ENCODE data around the gene FRMD4A.

Gene FRMD4A

DNA sequence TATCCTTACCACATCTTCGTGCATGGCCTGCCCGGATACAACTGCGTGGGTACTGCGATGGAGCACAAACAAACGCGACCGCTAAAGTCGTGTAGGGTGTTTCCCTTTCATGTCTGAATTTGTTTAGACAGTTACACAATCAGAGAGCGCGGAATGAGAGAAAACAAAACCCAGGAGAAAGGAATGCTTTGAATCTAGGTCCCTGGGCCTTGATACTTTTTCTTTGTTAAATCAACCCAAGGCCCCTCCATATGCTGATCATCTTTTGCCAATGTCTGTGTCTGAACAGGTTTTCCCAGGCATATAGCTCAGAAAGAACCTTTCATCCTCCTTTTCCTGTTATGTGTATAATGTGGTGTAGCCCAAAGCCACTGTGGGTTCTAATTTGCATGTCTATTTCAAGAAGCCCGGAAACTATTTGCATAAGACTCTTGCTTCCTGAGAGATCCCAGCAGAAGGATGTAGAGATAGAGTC, 145.8 kb downstream of the FRMD4A start:
- FAIRE-seq, result no peak

DNA sequence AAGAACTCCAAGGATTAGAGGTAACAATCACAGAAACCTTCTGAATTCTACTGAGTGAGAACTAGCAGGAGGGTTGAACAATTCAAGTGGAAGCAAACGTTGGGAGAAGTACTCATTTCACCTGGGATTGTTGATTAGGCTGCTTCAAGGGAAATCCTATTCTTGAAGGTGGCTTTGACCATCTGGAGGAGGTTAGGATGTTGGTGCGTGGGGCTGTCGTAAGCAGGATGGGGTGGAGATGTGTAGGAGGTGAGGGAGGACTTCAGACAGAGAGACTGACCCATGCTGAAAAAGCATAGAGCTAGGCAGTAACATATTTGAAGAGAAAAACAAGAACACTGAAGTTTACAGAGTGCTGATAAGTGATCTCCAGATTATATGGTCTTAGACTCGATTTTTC, 147.9 kb downstream of the FRMD4A start:
- FAIRE-seq, result no peak

DNA sequence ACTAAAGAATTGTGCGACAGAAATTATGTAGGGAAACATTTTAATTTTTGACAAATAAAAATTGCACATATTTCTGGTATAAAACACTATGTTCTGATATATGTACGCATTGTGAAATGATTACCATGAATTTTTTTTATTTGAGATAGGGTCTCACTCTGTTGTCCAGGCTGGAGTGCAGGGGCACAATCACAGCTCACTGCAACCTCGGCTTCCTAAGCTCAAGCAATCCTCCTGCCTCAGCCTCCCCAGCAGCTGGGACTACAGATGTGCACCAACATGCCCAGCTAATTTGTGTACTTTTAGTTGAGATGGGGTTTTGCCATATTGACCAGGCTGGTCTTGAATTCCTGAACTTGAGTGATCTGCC, 149.2 kb downstream of the FRMD4A start:
- no peak for FAIRE-seq

DNA sequence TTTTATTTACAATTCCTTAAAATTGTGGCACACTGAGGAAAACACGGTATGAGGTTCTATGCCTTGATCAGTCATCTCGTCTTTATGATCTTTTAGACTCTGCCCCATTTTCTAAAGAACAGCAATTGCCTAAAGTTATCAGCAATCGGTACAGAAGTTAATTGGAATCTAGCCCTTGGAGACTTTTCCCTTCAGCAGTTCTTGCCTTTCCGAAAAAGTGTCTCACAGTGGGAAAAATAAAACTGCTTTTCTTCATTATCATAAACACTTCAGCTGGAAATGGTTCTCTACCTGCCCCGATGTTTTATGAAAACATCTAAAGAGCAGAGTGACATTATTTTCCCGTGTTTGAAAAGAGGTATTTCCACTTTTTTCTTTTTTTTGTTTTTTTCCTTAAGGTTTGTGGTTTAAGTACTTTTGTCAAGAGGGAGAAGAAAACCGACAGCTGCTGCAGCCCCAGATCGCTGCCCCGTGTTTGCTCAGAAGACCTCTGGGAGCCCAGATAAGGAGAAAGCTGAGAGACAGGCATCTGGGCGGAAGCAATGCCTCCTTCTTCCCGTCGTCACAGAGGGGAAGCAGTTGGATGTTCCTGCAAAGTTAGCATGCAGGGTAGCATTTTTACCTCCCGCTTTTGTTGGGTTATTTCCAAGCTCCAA, 149.7 kb downstream of the FRMD4A start:
- FAIRE-seq, result no peak

DNA sequence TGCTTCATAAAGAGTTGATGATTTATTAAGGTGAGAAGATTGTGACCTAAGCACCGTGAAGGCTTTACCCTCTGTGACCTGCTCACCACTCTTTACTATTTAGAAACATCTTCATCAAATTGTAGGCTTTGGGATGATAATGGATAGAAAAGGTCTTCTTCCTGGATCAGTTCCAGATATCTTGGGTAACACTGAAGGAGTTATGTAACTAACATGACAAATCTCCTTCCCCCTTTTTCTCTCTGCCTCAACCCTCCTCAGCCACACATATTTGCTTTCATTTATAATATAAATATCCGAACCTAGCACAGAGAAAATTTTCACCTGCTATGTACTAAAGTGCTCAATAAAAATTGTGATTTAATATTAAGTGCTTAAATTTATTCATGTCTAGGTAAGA, 151.5 kb downstream of the FRMD4A start:
- no peak for FAIRE-seq

DNA sequence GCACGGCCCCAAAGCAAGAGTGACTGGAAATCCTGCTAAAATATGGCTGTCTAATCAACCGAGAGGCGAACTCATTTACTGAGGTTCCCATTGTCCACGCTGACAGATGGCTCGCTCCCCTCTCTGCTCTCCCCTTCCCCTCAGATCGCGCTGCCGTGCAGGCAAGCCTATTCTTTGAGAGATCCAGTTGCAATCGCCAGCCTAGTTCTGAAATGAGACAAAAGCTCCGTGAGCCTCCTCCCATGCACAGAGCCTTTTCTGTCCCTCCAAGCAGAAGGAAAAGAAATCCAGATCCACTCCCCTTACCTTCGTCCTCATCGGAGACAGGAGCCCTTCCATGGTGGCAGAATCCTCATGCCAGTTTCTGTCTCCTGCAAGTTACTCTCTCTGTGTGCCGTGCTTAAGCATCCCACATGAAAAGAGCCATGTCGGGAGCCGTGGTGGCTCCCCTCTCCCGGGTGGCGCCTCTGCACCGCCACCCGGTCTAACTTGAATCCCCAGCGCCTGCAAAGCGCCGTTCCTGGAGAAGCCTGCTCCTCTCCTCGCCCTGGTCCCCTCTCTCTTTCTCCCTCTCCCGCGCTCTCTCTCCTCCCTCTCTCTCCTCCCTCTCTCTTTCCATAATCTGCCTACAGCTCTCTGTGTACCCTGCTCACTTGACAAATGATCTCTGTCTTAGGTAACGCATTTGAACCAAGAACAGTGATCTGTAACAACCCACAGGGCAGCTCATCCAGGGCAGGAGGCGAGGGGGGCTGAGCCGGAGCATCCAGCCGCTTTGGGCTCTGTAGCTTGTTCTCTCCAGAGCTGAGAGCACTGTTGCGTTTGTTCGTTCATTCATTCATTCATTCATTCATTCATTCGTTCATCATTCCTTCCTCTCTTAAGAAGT, 156.8 kb downstream of the FRMD4A start:
- no peak for FAIRE-seq

DNA sequence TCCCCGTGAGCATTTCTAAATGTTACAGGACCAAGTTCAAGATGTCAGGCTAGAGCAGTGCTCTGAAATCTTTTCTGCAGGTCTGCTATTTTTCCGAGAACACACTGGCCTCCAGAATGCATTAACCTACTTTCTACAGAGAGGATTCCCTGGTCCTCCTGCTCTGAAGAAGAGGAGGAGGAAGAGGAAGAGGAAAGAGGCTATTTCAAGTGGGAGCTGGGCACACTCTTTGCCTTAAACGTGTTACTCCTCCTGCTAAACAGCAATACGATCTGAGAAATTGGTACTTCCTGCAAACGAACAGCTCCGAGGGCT, 157.4 kb downstream of the FRMD4A start:
- no peak for FAIRE-seq

DNA sequence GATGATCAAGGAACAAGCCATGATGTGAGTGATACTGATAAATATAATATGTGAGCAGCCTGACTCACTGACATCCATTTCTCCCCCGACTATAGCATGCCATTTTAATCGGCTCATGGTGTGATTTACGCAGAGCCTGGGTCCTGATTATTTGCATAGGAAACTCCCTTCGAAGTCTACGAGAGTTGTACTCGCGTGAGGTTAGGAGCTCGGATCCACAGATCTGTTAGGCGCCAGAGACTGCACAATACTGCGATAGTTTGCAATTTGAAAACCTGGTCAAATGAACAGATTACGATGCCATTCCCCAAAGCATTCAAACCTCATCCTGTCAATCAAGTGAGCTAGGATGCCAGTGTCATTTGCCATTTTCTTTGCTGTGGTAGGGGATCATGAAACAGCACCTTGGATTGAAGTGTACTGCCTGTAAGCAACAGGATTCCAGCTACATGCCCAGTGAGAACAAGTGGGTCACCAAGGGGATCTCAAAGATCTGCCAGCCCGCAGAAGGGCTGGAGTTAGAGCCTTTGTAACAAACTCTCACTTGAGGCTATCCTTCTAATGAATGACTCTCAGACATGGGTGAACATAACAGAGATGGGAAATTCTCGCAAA, 158.3 kb downstream of the FRMD4A start:
- no peak for FAIRE-seq

DNA sequence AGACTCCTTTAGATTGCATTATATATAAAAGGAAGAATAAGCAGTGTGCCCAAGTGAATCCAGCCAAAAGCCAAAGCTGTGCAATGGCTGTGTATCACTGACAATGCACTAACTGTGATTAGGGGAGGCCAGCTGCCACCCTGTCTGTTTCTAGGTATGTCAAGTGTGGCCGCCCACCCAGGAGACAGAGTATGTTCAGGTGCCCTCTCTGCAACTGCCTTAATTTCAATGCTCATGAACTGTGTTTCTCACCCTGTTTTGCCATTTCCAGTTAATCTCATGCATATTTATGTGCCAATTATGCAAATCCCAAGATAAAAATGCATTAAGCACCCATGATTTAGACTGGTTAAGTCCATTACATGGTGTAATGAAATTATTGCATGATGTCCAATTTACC, 159.4 kb downstream of the FRMD4A start:
- FAIRE-seq, result no peak

DNA sequence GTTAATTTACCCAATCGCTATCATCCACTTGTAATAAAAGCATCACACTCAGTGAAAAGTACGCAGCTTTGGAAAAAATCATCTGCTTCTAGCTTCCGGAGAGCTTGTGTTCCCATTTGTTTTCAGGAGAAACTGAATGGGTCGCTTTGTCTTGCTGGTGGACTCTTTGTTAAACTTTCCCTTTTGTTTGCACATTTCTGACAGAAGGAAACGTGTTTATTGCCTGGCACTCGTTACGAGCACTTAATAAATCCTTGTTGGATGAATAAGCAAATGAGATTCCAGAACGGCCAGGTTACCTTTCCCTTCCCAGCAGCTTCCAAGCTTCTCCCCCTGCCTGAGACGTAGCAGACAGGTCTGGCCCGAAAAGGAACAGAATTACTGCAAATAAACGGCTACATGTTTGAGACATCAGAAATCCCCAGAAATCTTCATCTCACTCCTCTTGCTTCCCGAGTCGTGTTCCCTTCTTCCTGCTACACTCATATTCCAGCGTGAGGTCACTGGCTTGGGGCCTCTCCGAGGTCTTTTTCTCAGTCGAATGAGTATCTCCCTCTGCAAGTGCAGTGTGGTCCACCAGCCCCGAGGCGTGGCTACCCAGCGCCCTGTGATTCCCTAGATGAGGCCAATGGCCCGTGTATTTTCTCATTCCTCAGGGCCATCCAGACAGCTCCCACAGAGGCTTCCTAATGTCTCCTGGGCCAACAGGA, 167.2 kb downstream of the FRMD4A start:
- FAIRE-seq, result no peak

DNA sequence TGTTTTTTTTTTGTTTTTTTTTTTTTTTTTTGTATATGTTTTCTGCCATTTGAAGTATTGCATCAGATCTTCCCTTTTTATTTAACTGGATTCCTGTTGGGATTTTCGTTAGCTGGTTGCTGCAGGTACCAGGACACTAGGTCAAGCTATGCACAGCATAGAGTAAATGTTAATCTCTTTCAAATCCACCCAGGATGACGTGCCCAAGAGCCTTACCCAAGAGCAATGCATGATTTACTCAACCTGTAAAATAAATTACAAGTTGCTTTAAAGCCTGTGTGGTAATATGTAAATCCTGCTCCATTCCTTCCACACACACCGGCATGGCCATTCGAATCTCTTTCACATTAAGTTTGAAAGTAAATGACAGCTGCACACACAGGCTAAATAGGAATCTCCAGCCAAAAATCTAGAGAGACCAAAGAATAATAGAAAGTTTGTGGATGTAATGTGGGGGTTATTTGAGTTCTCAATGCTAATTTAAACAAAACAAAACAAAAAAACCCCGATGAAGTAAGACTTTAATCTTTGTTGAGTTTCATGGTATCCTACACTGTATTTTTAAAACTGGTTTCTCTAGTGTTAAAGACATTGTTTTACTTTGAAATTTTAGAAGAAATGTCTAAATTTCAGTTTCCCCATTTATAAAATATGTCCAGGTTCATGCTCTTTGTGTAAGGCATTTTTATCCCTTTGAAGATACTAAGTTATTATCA, 167.9 kb downstream of the FRMD4A start:
- FAIRE-seq, result no peak

DNA sequence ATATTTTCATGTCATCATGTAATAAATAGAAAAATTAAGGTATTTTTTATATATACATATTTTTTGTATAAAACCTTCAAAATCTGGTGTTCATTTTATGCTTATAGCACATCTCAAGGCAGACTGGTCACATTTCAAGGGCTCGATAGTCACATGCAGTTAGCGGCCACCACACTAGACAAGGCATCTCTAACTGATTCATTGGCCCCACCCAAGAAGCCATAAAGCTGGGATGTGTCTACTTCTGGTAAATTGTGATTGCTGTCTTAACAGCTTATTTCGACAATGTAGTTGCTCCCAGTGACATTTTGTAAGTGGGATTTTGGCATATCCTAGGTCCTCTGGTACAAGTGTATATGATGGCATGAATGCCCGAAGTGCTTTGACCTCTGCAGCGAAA, 168.7 kb downstream of the FRMD4A start:
- FAIRE-seq, result no peak

DNA sequence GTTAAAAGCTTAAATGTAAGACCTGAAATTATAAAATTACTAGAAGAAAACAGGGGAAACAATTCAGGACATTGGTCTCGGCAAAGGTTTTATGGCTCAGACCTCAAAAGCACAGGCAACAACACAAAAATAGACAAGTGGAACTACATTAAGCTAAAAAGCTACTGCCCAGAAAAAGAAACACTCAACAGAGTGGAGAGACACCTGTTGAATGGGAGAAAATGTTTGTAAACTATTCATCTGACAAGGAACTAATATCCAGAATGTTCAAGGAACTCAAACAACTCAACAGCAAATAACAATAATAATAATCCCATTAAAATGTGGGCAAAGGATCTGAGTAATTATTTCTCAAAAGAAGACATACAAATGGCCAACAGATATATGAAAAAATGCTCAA, 170.4 kb downstream of the FRMD4A start:
- FAIRE-seq, result no peak

DNA sequence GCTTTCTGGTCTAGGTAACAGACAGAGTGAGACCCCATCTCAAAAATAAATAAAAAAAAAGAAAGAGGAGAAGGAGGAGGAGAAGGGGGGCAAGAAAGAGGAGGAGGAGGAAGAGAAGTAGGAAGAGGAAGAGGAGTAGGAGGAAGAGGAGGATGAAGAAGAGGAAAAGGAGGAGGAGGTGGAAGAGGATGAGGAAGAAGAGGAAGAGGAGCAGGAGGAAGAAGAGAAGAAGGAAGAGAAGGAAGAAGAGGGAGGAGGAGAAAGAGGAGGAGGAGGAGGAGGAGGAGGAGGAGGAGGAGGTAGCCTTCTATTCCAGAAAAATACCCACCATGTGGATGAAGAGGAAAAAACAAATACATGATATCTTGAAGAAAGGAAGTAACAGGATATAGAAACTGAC, 172.1 kb downstream of the FRMD4A start:
- no peak for FAIRE-seq

DNA sequence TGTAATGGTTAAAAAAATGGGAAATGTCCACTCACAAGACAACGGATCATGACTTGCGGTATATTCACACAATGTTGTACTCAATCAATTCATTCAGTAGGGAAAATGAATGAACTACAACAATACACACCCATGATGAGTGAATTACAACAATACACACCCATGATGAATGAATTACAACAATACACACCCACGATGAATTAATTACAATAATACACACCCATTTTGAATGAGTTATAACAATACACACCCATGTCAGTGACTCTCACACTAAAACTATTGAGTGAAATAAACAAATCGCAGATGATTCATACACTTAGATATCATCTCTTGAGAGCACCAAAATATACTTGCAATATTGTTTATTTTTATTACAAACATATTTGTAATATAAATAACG, 174.6 kb downstream of the FRMD4A start:
- no peak for FAIRE-seq

DNA sequence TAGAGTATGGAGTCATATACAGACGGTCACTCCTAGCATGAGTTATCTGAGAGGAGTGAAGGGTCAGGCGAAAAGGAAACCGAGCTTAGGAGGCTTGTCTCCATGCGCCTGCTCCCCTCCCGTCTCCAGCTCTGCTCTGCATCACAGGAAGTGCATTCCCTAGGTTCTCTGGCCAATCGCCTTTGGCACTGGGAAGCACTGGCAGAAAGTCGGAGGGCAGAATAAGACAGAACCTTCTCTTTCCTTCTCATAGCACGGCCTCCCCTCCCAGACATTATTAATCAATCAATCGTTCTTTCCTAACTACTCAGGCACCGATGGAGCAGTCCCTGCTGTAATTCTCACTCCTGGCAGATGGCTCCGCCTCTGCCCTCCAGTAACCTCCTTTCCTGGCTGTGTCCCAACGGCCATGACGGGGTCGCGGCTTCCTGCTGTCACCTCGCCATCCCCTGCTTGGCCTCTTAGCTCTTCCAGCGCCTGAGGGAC, 177.1 kb downstream of the FRMD4A start:
- FAIRE-seq, result no peak

DNA sequence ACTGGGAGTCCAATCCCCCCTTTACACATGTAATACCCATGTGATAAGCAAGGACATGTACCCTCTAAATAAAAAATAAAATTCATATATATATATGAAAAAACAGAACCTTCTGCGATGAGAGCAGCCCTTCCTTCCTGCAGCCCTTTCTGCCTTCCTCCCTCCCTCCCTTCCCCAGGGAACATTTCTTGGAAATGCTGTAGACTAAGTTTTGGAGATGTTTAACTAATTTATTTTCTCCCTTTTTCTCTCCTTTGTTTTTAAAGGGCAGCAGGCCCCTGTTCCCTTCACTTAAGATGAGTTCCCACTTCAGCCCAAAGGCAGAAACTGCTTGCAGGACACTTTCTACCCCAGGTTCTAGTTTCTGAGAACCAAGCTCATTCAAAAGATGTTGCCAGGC, 179.2 kb downstream of the FRMD4A start:
- no peak for FAIRE-seq

DNA sequence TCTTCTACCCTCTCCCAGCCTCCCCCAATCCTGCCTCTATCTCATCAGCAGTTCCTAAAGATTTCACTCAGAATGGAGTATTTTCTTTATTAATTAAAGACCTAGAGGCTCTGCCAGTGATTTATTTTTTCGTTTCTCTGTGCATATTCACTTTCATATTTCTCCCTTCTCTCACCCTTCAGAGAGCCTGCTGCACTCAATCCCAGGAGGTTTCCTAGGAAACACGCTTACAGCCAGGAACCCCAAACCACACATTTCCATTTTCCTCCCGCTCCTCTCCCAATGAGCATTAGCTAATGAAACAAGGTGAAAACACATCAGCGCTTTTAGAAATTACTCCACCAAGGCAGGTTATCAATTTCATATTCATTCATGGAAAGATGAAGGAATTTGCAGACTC, 180.2 kb downstream of the FRMD4A start:
- no peak for FAIRE-seq

DNA sequence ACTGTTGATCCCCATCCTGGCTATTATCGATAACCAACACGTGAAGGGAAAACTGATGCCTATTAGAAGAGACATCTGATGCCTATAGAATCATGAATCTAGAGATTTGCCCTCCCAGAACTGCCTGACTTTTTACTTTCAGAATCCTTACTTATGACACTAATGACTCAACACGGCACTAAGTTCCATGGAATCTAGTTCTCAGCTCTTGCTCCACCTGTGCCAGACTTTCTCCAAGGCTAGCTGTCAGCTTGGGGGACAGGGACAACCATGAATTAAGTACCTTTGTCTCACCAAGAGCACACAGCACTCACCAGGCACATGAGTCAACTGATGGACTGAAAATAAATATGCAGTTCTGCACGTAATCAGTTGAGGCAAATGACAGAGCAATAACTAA, 184.2 kb downstream of the FRMD4A start:
- FAIRE-seq, result no peak

DNA sequence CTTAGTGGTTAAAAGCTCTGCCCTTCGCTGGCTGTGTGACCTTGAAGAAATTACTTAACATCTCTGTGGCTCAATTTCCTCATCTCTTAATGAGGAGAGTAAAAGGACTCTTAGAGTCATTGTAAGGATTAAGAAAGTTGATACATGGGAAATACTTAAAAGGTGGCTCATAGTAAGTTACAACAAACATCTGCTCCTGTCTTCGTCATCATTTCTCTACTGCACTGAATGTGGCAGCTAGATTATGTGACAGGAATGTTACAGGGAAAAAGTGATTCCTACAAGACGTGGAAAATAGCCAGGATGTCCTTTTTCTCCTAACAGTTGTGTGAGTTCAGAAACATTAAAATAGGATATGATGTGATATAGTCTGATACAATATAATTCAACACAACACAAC, 184.7 kb downstream of the FRMD4A start:
- no peak for FAIRE-seq

DNA sequence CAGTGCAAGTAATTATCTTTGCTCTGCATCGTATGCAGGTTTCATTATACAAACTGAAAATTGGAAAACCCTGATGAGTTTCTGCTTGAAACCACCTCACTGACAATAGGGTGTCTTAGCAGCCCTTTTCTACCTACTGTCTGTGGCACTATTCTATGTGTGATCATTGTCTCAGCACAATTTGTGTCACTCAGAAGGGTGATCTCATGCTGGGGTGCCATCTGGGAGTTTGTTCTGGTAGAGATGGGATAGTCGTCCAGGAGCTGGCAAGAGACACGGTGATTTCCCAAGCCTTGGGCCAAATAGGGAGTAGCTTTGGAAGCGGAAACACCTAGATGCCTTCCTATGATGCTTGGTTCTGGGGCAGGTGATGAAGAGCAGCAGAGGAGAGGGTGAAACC, 186.3 kb downstream of the FRMD4A start:
- FAIRE-seq, result no peak

DNA sequence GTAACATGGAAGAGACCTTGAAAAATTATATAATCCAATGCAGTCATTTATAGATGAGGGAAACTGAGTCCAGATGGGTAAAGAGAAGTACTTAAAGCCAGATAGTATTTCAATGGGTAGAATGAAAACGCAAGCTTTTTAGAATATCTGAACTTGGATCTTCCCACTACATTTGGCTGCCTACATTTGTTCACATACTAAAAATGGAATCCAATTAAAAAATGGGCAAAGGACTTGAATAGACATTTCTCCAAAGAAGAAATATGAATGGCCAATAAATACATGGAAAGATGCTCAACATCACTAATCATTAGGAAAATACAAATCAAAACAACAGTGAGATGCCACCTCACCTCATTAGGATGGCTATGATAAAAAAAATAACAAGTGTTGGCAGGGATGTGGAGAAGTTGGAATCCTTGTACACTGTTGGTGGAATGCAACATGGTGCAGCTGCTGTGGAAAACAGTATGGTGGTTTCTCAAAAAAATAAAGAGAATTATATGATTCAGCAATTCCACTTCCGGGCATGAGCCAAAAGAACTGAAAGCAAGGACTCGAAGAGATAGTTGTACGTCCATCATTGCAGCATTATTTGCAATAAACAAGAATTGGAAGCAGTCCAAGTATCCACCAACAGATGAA, 188.0 kb downstream of the FRMD4A start:
- FAIRE-seq, result no peak

Data from endometrium (tissue), 2 donors.